DOHH2 (cell line): ENCODE measurements around the gene FRMD3.

Source experiments
- EZH2phosphoT487 ChIP-seq: fragments of 200-600 bp; sonication (generic); IDR thresholded peaks from 2 replicates; pipeline ENCODE4 v1.6.1; 2017; ENCODE audit warnings: borderline replicate concordance, mild to moderate bottlenecking, antibody characterized with exemption, low read length, moderate library complexity, mixed read lengths
- TF ChIP-seq, protein P1 (sequence below): fragments of 200-600 bp; sonication (generic); IDR thresholded peaks from one replicate; pipeline ENCODE4 v1.5.1; 2014; ENCODE audit warnings: antibody characterized with exemption, mild to moderate bottlenecking, low read depth, low read length; ENCODE audit not compliant: poor library complexity, severe bottlenecking

- TF ChIP-seq, protein P1, sequence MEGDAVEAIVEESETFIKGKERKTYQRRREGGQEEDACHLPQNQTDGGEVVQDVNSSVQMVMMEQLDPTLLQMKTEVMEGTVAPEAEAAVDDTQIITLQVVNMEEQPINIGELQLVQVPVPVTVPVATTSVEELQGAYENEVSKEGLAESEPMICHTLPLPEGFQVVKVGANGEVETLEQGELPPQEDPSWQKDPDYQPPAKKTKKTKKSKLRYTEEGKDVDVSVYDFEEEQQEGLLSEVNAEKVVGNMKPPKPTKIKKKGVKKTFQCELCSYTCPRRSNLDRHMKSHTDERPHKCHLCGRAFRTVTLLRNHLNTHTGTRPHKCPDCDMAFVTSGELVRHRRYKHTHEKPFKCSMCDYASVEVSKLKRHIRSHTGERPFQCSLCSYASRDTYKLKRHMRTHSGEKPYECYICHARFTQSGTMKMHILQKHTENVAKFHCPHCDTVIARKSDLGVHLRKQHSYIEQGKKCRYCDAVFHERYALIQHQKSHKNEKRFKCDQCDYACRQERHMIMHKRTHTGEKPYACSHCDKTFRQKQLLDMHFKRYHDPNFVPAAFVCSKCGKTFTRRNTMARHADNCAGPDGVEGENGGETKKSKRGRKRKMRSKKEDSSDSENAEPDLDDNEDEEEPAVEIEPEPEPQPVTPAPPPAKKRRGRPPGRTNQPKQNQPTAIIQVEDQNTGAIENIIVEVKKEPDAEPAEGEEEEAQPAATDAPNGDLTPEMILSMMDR: no peak
- no peak for TF ChIP-seq EZH2phosphoT487
Observed at GRCh38 chr9:83281306-83282255, 256.6 kb downstream of the FRMD3 start.
